H9 (cell line): Measurements from ENCODE around the gene CD79A. TPM values are rescaled to one million over a fixed set of nuclear protein-coding genes. Genes with fewer than 3 reads are reported as not detected.
A peak's percentile ranks its signal among the peaks of the same experiment; 100 is the strongest.

Source experiments
- DNase-seq: peaks from one replicate; pipeline ENCODE4 v3.0.0-alpha.2; 2017
- H2AFZ ChIP-seq: one replicate; pipeline ENCODE4 v1.6.1; 2013; ENCODE audit warnings: mild to moderate bottlenecking, low read length, control low read depth, moderate library complexity
- H2AK5ac ChIP-seq: 2 replicates; pipeline ENCODE4 v1.6.1; 2013; ENCODE audit warnings: low read length, control low read depth, mixed read lengths; ENCODE audit not compliant: insufficient read length
- H2BK120ac ChIP-seq: one replicate; pipeline ENCODE4 v1.6.1; 2013; ENCODE audit warnings: low read depth, mild to moderate bottlenecking, low read length, control low read depth, inconsistent platforms; ENCODE audit not compliant: poor library complexity, severe bottlenecking
- H2BK12ac ChIP-seq: 2 replicates; pipeline ENCODE4 v1.6.1; 2013; ENCODE audit warnings: low read length, control low read depth, mixed read lengths, low read depth; ENCODE audit not compliant: insufficient read length
- H2BK15ac ChIP-seq: 2 replicates; pipeline ENCODE4 v1.6.1; 2013; ENCODE audit warnings: low read depth, low read length, control low read depth
- H2BK20ac ChIP-seq: one replicate; pipeline ENCODE4 v1.6.1; 2013; ENCODE audit warnings: low read depth, mild to moderate bottlenecking, low read length, control low read depth, inconsistent platforms; ENCODE audit not compliant: poor library complexity, severe bottlenecking
- H2BK5ac ChIP-seq: 2 replicates; pipeline ENCODE4 v1.6.1; 2013; ENCODE audit warnings: low read length, control low read depth, mixed read lengths; ENCODE audit not compliant: insufficient read length
- H3K14ac ChIP-seq: 2 replicates; pipeline ENCODE4 v1.6.1; 2013; ENCODE audit warnings: low read length, control low read depth; ENCODE audit not compliant: insufficient read depth
- H3K18ac ChIP-seq: 2 replicates; pipeline ENCODE4 v1.6.1; 2013; ENCODE audit warnings: low read depth, mild to moderate bottlenecking, mixed read lengths, low read length, control low read depth; ENCODE audit not compliant: insufficient read length
- H3K23ac ChIP-seq: 2 replicates; pipeline ENCODE4 v1.6.1; 2013; ENCODE audit warnings: low read length, control low read depth, mixed read lengths, low read depth; ENCODE audit not compliant: insufficient read length
- H3K23me2 ChIP-seq: 2 replicates; pipeline ENCODE4 v1.6.1; 2013; ENCODE audit warnings: low read depth, mild to moderate bottlenecking, mixed read lengths, low read length, control low read depth; ENCODE audit not compliant: insufficient read length, poor library complexity, severe bottlenecking
- H3K27ac ChIP-seq: 2 replicates; pipeline ENCODE4 v1.5.1; 2013; ENCODE audit warnings: low read length, control low read depth, mixed read lengths, low read depth; ENCODE audit not compliant: insufficient read length
- H3K27me3 ChIP-seq: 2 replicates; pipeline ENCODE4 v1.6.1; 2013; ENCODE audit warnings: low read length, control low read depth, inconsistent platforms; ENCODE audit not compliant: insufficient read depth
- H3K4ac ChIP-seq: 2 replicates; pipeline ENCODE4 v1.6.1; 2013; ENCODE audit warnings: low read depth, mild to moderate bottlenecking, control low read depth, inconsistent platforms, low read length, moderate library complexity
- H3K4me1 ChIP-seq: 2 replicates; pipeline ENCODE4 v1.6.1; 2013; ENCODE audit warnings: low read length, control low read depth, inconsistent platforms; ENCODE audit not compliant: insufficient read depth
- H3K4me2 ChIP-seq: 2 replicates; pipeline ENCODE4 v1.6.1; 2013; ENCODE audit warnings: low read length, control low read depth, mixed read lengths; ENCODE audit not compliant: insufficient read length, insufficient read depth
- H3K56ac ChIP-seq: 2 replicates; pipeline ENCODE4 v1.6.1; 2013; ENCODE audit warnings: low read depth, mild to moderate bottlenecking, mixed read lengths, low read length, control low read depth; ENCODE audit not compliant: insufficient read length
- H3K79me1 ChIP-seq: 2 replicates; pipeline ENCODE4 v1.6.1; 2013; ENCODE audit warnings: low read depth, mild to moderate bottlenecking, moderate library complexity, low read length, control low read depth, inconsistent platforms; ENCODE audit not compliant: insufficient read depth, poor library complexity, severe bottlenecking
- H3K79me2 ChIP-seq: 2 replicates; pipeline ENCODE4 v1.6.1; 2013; ENCODE audit warnings: low read length, control low read depth, inconsistent platforms; ENCODE audit not compliant: insufficient read depth
- H3K9ac ChIP-seq: 2 replicates; pipeline ENCODE4 v1.6.1; 2013; ENCODE audit warnings: low read length, control low read depth, mixed read lengths; ENCODE audit not compliant: insufficient read length; ENCODE audit errors: extremely low read depth
- H3K9me3 ChIP-seq: one replicate; pipeline ENCODE4 v1.6.1; 2013; ENCODE audit warnings: low read depth, low read length, inconsistent platforms; ENCODE audit not compliant: control insufficient read depth
- H3T11ph ChIP-seq: one replicate; pipeline ENCODE4 v1.6.1; 2013; ENCODE audit warnings: mild to moderate bottlenecking, low read length, control low read depth, inconsistent platforms
- H4K20me1 ChIP-seq: one replicate; pipeline ENCODE4 v1.6.1; 2013; ENCODE audit not compliant: control insufficient read depth, insufficient read length, insufficient read depth
- H4K5ac ChIP-seq: 2 replicates; pipeline ENCODE4 v1.6.1; 2013; ENCODE audit warnings: low read depth, mild to moderate bottlenecking, mixed read lengths, low read length, control low read depth; ENCODE audit not compliant: insufficient read length
- H4K8ac ChIP-seq: replicated peaks from 2 replicates; pipeline ENCODE4 v1.6.1; 2013; ENCODE audit warnings: low read length, control low read depth, mixed read lengths, low read depth; ENCODE audit not compliant: insufficient read length
- H4K91ac ChIP-seq: 2 replicates; pipeline ENCODE4 v1.6.1; 2013; ENCODE audit warnings: low read depth, mild to moderate bottlenecking, moderate library complexity, mixed read lengths, low read length, control low read depth; ENCODE audit not compliant: insufficient read length
- H3K27ac Mint-ChIP-seq, 3 experiments: 2 replicates in 2 of 3; 3 replicates in 1 of 3; pipeline ENCODE4 v1.8.0; 2020 to 2021; ENCODE audit warnings: mixed read lengths in 3 of 3, mild to moderate bottlenecking in 1 of 3, moderate library complexity in 1 of 3
- H3K27me3 Mint-ChIP-seq: 2 replicates; pipeline ENCODE4 v1.8.0; 2021; ENCODE audit warnings: low read depth, mild to moderate bottlenecking, moderate library complexity, mixed read lengths
- H3K36me3 Mint-ChIP-seq, 3 experiments: 2 replicates in 2 of 3; 3 replicates in 1 of 3; pipeline ENCODE4 v1.8.0; 2020 to 2021; ENCODE audit warnings: low read depth in 3 of 3, mixed read lengths in 3 of 3; ENCODE audit not compliant: insufficient read depth in 1 of 3
- H3K4me1 Mint-ChIP-seq, 2 experiments: 2 replicates each; pipeline ENCODE4 v1.8.0; 2020; ENCODE audit warnings: mixed read lengths in 2 of 2
- H3K4me3 Mint-ChIP-seq, 2 experiments: 2 replicates in 1 of 2; 3 replicates in 1 of 2; pipeline ENCODE4 v1.8.0; 2020 to 2021; ENCODE audit warnings: mild to moderate bottlenecking in 2 of 2, mixed read lengths in 2 of 2, moderate library complexity in 1 of 2
- H3K9me3 Mint-ChIP-seq, 2 experiments: 2 replicates in 1 of 2; 3 replicates in 1 of 2; pipeline ENCODE4 v1.8.0; 2020; ENCODE audit warnings: mild to moderate bottlenecking in 2 of 2, mixed read lengths in 2 of 2, moderate library complexity in 1 of 2
- CTCF ChIP-seq: fragments of 200-600 bp; sonication (generic); conservative IDR thresholded peaks from 3 replicates; pipeline ENCODE4 v1.8.0; 2021; ENCODE audit warnings: antibody characterized with exemption, mild to moderate bottlenecking
- WGBS: extraction: QIAGEN DNeasy Blood & Tissue Kit; methylation state at CpG from one replicate; pipeline ENCODE4 v1.1.7; 2013; ENCODE audit warnings: missing lambda C conversion rate, low lambda C conversion rate, mixed read lengths; ENCODE audit not compliant: insufficient read length; ENCODE audit errors: extremely low coverage; 5-methylcytosine and 5-hydroxymethylcytosine counted together
- total RNA-seq: library from RNA; stranded (reverse); gene quantifications from 2 replicates; pipeline ENCODE4 v1.2.1, GENCODE V29; 2021

The CD79A gene
- total RNA-seq, 1 experiment from 2014 or later, result 0.22 TPM

GRCh38 chr19:41868989-41869300 lies 8.1 kb upstream of the CD79A start:
- Histone ChIP-seq H4K20me1 (no peaks in the 10 kb centered on the region), H4K8ac (no peak overlapping the region), H2AFZ (no peak overlapping the region), H3K27me3 (no peaks in the 10 kb centered on the region), H4K91ac (no peak overlapping the region), H2AK5ac (no peak overlapping the region), H3K9me3 (no peaks in the 10 kb centered on the region), H3K4me1 (no peaks in the 10 kb centered on the region), H3K9ac (no peak overlapping the region), H3K23ac (no peak overlapping the region), H3K79me1 (peaks cover 12% of the 10 kb centered on the region), H2BK15ac (no peak overlapping the region), H2BK20ac (no peak overlapping the region), H2BK5ac (no peak overlapping the region), H3K14ac (no peak overlapping the region), H3K27ac (no peak overlapping the region), H3K4ac (no peak overlapping the region), H2BK120ac (no peak overlapping the region), H3T11ph (no peak overlapping the region), H3K23me2 (no peaks in the 10 kb centered on the region), H3K18ac (no peak overlapping the region), H4K5ac (no peak overlapping the region), H3K56ac (no peak overlapping the region), H3K79me2 (peaks cover 4% of the 10 kb centered on the region; the same call in 1 of the 2 replicates), H2BK12ac (no peak overlapping the region), H3K4me2 (no peak overlapping the region)
- peaks cover 44 to 78% (median 67%) of the 10 kb centered on the region in 3 experiments for H3K36me3 Mint-ChIP-seq
- peak overlapping the region in 2 of 3 experiments; percentile 39 to 96; a peak in 2 of 7 replicates for H3K27ac Mint-ChIP-seq
- peaks cover 3% of the 10 kb centered on the region; the same call in 1 of the 2 replicates for H3K27me3 Mint-ChIP-seq
- H3K4me1 Mint-ChIP-seq, result peaks cover 15 to 23% of the 10 kb centered on the region in 2 experiments
- no peak overlapping the region for H3K4me3 Mint-ChIP-seq
- no peaks in the 10 kb centered on the region for H3K9me3 Mint-ChIP-seq
- WGBS, result no CpG with 5 or more reads among the region's 12 CpGs
- DNase-seq, result no peak
- no peak for TF ChIP-seq CTCF
